Neural cell (in vitro differentiated cells): ENCODE data around the gene RNF187.

ENCODE experiments used
- EZH2 ChIP-seq: fragments of 200-600, 300-800 bp; shearing (Covaris generic), sonication (generic); IDR thresholded peaks from 2 replicates; pipeline ENCODE4 v1.6.1; 2014; ENCODE audit warnings: antibody characterized with exemption, low read length, borderline replicate concordance, mild to moderate bottlenecking; ENCODE audit not compliant: insufficient read depth, poor library complexity, severe bottlenecking
- POLR2AphosphoS5 ChIP-seq: IDR thresholded peaks from 2 replicates; pipeline ENCODE4 v1.6.1; 2012
- TAF1 ChIP-seq: IDR thresholded peaks from 2 replicates; pipeline ENCODE4 v1.6.1; 2012; ENCODE audit warnings: low read depth
- TF ChIP-seq, protein P1 (sequence below): fragments of 450-650 bp; IDR thresholded peaks from 2 replicates; pipeline ENCODE4 v1.5.1; 2014; ENCODE audit warnings: antibody characterized with exemption, mild to moderate bottlenecking, moderate library complexity; ENCODE audit not compliant: poor library complexity, severe bottlenecking

DNA sequence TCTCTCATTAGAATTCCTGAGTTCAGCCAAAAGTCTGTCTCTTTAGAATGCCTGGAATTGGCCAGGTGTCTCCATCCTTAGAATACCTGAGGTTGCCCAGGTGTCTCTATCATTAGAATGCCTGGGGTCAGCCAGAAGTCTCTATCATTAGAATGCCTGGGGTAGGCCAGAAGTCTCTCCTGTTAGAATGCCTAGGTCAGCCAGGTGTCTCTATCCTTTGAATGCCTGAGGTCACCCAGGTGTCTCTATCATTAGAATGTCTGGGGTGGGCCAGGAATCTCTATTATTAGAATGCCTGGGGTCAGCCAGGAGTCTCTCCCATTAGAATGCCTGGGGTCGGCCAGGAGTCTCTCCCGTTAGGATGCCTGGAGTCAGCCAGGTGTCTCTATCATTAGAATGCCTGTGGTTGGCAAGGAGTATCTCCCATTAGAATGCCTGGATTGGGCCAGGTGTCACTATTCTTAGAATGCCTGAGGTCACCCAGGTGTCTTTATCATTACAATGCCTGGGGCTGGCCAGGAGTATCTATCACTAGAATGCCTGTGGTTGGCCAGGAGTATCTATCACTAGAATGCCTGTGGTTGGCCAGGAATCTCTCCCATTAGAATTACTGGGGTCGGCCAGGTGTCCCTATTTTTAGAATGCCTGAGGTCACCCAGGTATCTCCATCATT lies 43.0 kb downstream of the RNF187 start:
- TF ChIP-seq, protein P1, sequence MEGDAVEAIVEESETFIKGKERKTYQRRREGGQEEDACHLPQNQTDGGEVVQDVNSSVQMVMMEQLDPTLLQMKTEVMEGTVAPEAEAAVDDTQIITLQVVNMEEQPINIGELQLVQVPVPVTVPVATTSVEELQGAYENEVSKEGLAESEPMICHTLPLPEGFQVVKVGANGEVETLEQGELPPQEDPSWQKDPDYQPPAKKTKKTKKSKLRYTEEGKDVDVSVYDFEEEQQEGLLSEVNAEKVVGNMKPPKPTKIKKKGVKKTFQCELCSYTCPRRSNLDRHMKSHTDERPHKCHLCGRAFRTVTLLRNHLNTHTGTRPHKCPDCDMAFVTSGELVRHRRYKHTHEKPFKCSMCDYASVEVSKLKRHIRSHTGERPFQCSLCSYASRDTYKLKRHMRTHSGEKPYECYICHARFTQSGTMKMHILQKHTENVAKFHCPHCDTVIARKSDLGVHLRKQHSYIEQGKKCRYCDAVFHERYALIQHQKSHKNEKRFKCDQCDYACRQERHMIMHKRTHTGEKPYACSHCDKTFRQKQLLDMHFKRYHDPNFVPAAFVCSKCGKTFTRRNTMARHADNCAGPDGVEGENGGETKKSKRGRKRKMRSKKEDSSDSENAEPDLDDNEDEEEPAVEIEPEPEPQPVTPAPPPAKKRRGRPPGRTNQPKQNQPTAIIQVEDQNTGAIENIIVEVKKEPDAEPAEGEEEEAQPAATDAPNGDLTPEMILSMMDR = no peak
- TF ChIP-seq POLR2AphosphoS5 = no peak
- no peak for TF ChIP-seq EZH2
- no peak for TF ChIP-seq TAF1
